Stomach (tissue), 4 donors: ENCODE data around the gene KLHDC8A.

Experiments used
- POLR2A ChIP-seq, 4 donors: fragments of 450-650 bp; IDR thresholded peaks; one replicate each; pipeline ENCODE4 v1.6.1; 2016; ENCODE audit warnings: antibody characterized with exemption in 4 of 4, control low read depth in 2 of 4, mild to moderate bottlenecking in 1 of 4, moderate library complexity in 1 of 4
- POLR2AphosphoS5 ChIP-seq, 3 donors: sonication (generic); formaldehyde crosslinking; IDR thresholded peaks; one replicate each; pipeline ENCODE4 v1.6.1; 2016; ENCODE audit warnings: antibody characterized with exemption in 3 of 3

GRCh38 chr1:205344066-205344928 is 12.4 kb downstream of the KLHDC8A start:
- TF ChIP-seq POLR2AphosphoS5 (IDR thresholded peaks at IDR 0.05) (peak in 1 of 3 donors; percentile 3), POLR2A (IDR thresholded peaks at IDR 0.05) (no peak)
